Measurements from ENCODE around the gene MRPS23.

The MRPS23 gene

DNA sequence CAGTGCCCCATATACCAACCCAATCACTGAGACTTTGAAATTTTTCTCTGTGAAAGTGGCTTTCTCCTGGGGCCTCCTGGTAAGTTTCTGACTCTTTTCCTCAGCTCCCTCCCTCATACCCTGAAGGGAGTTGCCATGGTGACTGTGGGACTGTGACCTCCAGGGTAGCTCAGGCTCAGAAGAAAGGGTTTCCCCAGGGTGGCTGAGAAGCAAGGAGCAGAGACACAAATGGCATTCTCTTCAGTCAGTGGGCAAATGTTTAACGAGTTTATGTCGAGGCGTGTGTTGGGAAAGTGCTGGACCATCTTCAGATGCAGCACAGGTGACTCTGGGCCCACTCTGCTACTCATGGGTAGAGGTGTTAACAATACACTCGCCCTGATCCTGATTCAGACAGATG lies 46.8 kb downstream of the MRPS23 start:
- H3K4me3 ChIP-seq (ENCODE audit: low read depth, low read length) = no peak overlapping the region

DNA sequence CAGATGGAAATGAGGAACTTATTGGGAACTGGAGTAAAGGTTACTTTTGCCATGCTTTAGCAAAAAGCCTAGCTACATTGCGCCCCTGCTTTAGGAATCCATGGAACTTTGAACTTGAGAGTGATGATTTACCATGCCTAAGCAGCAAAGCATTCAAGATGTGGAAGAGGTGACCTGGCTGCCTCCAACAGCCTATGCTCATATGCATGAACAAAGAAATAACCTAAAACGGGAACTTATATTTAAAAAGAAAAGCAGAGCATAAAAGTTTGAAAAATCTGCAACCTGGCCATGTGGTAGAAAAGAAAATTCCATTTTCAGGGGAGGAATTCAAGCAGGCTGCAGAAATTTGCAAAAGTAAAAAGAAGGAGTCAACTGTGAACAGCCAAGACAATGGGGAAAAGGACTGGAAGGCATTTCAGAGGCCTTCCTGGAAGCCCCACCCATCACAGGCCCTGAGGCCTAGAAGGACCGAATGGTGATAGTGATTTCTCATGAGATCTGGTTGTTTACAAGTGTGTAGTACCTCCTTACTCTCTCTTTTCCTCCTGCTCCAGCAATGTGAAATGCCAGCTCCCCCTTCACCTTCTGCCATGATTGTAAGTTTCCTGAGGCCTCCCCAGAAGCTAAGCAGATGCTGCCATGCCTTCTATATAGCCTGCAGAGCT lies 48.7 kb downstream of the MRPS23 start:
- H3K4me3 ChIP-seq (ENCODE audit: low read depth, low read length) = no peak overlapping the region

DNA sequence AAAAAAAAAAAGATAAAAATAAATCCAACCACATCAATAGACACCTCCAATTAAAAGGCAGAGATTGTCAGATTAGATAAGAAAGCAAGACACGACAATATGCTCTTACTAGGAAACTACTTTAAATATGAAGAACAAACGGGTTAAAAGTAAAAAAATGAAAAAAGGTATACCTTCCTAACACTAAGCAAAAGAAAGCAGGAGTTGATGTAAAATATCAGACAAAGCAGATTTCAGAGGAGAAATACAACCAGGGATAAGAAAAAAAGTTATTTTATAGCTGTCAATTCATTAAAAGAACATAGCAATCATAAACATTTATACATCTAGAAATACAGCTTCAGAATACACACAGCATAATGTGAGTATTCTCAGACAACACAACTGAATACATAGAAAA lies 55.0 kb downstream of the MRPS23 start:
- no peak overlapping the region for H3K4me3 ChIP-seq (ENCODE audit: low read depth, low read length)

DNA sequence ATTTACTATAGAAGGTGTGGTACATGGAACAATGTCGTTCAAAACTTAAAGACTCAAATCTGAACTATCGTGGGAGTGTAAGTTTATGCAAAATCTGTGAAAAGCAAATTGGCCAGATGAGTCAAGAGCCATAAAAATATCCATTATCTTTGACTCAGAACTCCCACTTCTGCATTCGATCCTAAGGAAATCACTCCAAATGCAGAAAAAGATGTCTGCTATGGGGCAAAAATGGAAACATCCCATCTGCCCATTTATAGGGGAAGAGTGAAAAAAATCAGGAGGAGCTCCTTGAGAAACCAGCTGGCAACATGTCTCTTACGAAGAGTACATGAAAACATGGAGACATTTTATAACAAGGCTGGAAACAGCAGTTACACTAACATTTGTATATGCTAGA lies 61.1 kb downstream of the MRPS23 start:
- H3K4me3 ChIP-seq (ENCODE audit: low read depth, low read length) = no peak overlapping the region

DNA sequence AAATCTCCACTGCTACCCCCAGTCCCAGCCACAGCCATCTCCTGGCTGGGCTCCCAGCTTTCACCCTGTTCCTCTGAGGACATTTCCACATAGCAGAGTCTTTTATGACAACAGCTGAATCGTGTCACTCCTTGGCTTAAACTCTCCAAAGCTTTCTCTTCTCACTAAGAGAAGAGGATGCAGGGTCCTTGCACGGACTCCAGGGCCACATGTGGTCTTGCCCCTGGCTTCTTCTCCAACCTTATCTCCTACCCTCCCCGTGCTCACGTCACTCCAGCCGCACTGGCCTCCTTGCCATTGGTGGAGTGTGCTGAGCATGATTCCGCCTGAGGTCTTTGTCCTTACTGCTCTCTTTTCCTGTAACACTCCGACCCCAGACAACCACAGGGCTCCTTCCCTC lies 64.8 kb downstream of the MRPS23 start:
- no peak overlapping the region for H3K4me3 ChIP-seq (ENCODE audit: low read depth, low read length)

Data from iPS-11a (cell line).